ENCODE data around the gene FAM124A.
A peak's percentile ranks its signal among the peaks of the same experiment; 100 is the strongest.

The FAM124A gene, protein sequence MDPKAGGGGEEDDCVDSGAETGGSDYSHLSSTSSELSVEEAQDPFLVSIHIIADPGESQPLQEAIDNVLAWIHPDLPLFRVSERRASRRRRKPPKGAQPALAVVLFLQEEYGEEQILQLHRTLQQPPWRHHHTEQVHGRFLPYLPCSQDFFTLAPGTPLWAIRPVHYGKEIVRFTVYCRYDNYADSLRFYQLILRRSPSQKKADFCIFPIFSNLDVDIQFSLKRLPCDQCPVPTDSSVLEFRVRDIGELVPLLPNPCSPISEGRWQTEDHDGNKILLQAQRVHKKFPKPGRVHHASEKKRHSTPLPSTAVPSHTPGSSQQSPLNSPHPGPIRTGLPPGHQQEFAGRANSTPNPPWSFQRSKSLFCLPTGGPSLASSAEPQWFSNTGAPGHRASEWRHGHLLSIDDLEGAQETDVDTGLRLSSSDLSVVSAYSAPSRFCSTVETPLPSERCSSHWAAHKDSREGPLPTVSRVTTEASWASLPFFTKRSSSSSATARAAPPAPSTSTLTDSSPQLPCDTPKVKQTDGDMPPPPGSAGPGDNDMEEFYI

DNA sequence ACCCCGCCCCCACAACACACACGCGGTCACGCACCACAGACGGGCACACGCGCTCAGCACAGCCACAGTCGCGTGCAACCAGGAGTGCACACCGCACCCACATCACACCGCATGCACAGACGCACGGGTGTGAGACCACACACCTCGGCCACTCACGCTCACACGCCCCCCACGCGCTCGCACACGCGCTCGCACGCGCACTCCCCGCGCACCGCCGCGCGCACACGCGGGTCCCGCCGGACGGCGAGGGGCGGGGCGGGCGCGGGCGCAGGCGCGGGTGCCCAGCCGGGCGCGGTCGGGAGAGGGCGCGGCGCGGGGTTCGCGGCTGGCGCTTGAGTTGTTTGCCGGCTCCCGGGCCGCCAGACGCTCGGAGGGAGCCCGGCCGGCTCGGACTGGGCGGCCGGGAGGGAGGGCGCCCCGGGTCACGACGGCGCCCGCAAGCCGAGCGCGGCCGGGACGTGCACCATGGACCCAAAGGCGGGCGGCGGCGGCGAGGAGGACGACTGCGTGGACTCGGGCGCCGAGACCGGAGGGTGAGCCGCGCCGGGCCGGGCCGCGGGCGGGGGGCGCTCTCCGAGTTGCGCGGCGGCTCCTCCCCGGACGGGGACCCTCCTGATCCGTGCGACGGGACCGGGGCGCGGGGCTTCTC lies at the start of gene FAM124A:
Gene FAM124A, plus strand, starts transcription at position 362 of the 649 bp plus-strand sequence. Its CDS starts 104 bp downstream, at position 466.
- DNase-seq, result peak; percentile 39 to 59

DNA sequence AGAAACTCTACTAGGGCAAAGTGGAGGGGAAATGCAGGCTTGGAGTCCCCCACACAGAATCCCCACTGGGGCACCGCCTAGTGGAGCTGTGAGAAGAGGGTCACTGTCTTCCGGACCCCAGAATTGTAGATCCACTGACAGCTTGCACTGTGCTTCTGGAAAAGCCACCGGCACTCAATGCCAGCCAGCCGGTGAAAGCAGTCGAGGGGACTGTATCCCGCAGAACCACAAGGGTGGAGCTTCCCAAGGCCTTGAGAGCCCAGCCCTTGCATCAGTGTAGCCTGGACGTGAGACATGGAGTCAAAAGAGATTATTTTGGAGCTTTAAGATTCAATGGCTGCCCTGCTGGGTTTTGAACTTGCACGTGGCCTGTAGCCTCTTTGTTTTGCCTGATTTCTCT lies 47.2 kb upstream of the FAM124A start:
- no peak for DNase-seq

DNA sequence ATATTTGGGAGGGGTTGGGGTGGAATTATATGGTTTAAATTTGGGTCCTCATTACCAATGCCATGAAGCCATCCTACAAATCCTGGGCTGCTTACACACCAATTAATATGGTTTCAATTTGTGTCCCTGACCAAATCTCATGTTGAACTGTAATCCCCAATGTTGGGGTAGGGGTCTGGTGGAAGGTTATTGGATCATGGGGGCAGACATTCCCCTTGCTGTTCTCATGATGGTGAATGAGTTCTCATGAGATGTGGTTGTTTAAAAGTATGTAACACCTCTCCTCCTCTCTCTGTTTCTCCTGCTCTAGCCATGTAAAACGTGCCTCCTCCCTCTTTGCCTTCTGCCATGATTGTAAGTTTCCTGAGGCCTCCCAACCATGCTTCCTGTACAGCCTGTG lies 46.6 kb upstream of the FAM124A start:
- DNase-seq, result no peak

DNA sequence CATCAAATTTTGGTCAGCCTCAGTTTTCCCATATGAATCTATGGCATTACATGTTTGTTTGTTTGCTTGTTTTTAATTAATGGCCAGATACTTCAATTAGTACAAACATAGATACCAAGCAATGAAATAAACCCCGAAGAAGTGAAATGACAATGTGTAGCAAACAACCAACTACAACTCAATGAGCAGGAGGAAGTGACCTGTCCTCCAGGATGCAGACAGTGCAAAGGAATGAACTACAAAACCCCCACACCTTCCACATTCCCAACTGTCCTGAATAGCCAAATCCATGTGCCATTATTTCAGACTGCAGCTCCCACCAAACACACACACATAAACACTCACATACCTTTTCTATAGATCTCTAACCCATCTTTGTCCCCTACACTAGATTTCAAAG lies 45.0 kb upstream of the FAM124A start:
- no peak for DNase-seq

DNA sequence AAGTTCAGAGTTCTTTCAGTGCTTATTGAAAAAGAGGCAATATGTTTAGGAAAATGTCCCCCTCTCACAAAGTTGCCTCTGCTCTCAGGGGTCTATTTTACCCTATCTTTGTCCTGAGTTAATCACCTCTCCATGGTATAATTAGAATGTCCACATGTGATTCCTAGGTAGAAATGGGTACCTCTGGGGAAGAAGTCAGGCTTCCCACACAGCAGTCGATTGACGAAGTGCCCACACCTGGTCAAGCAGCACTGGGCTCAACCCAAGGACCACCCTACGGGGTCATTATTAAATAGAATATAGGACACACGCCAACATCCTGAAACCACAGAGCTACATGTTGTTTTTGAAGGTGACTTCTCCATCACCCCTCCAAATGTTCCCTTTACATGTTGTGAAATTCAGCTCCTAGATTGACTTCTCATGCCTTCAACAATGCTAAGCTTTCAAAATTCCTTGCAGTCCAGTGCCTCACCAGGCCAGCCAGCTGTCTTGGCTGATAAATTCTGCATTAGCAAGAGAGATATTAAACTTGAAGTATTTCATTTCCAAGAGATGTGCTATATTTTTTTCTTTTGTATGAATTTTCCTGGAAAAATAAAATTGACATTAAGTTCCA lies 43.6 kb upstream of the FAM124A start:
- no peak for DNase-seq

DNA sequence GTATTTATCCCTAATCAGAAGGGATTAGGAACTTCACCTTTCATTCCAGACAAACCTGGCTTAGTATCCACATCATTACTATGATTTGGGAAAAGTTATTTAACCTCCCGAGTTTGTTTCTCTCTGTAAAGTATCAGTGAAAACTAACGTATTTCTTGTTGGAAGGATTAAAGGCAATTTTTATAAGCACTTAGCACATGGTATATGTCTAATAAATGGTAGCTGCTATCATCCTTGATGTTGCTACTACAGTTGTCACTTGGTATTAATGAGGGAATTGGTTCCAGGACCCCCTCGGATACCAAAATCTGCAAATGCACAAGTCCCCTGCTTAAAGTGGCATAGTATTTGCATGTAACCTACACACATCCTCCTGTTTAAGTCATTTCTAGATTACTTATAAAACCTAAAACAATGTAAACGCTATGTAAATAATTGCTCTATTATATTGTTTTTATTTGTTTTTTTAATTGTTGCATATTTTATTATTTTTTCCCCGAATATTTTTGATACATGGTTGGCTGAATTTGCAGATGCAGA lies 42.7 kb upstream of the FAM124A start:
- DNase-seq, result no peak

DNA sequence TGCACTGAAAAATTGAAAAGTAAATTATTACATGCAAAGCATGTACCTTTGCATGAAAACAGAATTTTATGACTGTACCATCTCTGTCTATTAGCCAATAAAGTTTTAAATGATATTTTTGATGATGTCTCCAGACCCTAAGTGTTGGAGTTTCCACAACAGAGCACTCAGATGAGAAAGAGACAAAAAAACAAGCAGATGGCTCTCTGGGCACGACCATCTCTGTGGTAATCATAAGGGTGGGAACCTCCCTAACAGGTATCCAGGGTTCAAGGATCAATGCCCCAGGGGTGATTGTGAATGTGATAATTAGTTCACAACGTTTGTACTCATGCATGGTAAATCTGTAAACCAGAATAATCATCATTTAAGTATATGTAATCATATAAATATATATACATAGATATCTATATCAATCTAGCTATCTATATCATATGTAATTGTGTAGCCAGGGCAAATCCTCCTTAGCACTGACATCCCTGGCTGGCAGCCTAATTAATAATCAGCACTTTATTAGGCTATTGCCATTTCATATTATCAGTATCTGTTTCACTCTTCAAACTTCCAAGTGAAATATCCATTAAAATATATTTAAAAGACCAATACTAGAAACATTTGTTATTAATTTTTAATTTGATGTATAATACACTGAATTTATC lies 41.2 kb upstream of the FAM124A start:
- no peak for DNase-seq

DNA sequence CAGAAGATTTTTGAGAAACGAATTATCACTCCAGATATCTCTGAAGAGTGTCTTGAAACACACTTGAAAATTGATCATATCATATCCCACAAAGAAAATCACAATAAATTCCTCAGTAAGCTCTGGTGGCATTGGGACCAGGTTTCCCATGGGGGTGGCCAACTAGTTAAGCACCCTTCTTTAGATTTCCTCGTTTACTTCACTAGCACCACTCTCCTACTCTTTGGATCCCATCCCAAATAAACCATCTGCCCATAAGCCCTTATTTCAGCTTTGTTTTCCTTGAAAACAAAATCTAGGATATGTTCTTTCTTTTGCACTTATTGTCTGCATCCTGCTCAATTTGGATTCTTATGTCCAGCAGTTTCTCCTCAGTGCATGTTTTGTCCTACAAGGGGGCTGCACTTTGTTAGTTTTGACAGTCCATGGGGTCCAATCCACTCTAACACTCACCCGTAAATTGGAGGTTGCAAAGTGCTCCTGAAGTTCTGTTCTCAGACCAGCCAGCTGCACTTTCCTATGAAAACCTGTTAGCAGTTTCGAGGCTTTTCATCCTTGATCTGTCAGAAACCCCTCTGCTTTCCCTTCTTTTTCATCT lies 40.3 kb upstream of the FAM124A start:
- no peak for DNase-seq

DNA sequence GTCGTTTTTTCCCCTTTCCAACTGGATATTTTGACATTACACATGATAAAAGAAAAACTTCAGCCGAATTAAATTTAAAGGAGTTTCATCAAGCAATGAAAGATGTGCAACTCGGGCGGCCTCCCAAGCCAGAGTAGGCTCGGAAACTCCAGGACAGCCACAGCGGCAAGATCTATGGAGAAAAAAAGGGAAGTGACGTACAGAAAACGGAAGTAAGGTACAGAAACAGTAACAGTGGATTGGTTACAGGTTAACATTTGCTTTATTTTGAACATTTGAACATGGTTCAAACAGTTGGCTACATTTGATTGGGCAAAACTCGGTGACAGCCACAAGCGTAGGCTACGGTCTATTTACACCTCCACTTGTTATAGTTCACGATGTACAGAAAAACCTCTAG lies 30.5 kb upstream of the FAM124A start:
- no peak for DNase-seq

DNA sequence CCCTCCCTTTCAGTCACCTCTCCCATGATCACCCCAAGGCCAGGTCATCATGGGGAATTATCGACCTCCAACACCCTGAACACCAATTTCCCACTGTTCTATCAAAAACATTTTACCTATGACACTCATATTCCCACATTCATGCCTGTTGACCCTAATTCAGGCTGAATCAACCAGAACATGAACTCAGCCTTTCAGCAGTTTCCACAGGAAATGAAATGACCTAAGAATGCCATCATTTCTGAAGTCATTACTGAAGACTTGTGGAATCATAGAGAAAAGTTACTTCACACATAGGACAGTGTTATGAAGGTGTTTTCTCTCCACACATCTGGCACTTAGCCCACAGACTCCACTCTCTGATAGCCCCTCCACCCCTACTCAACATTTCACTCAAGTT lies 29.9 kb upstream of the FAM124A start:
- DNase-seq, result no peak

DNA sequence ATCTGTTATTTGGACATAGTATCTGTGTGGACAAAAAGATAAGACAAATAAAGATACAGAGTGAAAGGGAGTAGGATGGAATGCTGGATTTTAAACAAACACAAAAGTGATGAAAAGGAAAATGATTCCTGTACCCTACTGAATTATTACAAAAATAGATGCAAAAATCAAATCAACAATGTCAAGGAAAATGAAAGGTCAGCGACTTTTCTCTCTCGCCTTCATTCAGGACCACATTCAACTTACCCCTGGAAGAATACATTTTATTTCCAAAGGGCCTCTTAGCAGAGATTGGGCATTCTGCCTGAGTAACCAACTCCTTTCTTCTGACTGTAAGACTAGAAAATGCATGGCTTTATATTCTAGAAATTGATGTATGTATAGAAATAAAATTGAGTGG lies 28.8 kb upstream of the FAM124A start:
- DNase-seq, result no peak

DNA sequence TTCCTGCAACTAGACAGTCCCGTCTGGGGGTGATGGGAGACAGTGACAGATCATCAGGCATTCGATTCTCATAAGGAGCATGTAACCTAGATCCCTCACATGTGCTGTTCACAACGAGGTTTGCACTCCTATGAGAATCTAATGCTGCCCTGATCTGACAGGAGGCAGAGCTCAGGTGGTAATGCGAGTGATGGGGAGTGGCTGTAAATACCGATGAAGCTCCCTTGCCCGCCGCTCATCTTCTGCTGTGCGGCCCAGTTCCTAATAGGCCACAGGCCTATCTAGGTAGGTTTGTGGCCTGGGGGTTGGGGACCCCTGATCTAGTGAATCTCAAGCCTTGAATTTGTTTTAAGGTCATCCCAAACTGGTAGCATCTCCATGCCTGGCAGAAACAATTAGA lies 27.3 kb upstream of the FAM124A start:
- no peak for DNase-seq

DNA sequence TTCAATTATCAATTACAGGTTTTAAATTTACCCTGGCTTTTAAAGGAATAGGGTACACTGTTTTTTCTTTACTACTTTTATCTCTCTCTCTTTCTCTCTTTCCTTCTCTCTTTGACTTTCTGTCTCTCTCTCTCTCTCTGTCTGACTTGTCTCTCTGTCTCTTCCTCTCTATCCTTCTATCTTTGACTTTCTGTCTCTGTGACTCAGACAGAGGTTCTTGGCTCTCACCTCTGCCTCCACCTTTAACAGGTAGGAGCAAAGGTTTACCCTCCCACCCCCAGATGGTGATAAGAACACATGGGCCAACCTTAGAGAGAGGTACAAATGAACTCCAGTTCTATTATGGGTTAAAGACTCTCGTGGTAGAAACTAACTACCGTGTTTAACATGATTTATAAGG lies 20.3 kb upstream of the FAM124A start:
- no peak for DNase-seq

DNA sequence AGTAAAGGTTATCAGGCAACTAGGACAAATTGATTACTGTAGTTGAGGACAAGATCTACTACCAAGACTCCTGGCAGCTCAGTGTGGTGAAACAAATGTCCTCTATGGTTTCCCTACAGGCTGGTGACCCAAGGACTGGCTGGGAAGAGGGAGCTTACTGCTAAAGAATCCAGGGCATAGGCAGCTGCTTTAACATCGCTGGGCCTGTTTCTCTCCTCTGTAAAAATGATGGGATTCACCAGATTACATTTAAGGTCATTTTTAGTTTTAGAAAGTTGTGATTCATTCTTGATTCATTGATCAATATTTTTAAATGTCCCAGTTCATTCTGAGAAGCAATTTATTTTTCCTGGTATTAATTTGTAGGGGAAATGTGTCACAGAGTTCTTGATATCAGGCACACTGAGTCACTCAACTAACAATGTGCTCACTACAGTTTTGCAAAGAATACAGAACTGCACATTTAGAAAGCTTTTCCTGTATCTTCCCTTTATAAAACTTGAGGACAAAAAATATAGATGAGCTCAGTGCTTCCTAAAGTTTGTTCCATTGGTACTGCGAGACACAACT lies 19.6 kb upstream of the FAM124A start:
- DNase-seq, result no peak

DNA sequence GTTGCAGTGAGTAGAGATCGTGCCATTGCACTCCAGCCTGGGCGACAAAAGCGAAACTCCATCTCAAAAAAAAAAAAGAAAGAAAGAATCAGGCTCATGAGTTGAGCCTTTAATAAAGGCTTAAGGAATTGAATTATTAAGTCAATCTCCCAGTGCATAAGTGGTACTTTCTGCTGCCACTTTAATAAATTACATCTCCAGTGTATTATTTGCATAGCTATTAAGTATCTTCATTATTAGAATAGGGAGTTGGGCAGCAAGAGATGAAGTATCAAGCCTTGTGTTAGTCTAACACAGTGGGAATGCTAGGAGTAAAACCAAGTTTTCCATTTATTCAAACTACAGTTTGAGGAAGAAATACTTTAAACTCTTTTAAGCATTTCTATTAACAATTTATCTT lies 15.6 kb upstream of the FAM124A start:
- DNase-seq, result no peak

DNA sequence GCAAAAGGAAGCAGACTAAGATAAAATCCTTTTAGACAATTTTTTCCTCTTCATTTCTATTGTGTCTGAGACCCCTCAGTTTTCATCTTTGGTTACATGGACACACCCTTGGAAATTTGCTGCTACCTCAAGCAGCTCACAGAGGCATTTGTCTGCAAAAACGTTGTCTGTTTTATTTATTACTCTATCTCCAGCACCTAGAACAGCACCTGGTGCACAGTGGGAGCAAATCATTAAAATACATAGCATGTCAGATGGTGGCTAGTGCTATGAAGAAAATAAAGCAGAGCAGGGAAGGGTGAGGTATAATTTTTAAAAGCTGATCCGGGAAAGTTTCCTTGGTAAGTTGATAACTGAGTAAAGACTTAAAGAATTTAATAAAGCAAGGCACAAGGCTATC lies 14.3 kb upstream of the FAM124A start:
- DNase-seq, result no peak

DNA sequence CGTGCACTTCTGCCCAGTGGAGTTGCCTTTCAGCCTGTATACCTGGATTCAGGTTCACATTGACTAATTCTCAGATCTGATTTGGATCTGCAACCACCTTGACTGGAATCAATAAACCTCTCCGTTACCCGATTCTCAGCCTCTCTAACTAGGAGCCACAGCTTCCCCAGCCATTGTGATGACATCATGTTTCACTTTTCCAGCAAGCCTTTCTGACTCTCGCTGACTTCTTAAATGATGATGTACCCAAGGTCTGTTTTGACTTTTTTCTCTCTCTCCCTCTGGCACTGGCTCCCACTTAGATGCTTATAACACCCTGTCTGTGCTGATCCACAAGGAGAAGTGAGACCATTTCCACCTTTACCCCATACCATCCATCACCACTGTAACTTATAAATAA lies 13.5 kb upstream of the FAM124A start:
- DNase-seq, result no peak

DNA sequence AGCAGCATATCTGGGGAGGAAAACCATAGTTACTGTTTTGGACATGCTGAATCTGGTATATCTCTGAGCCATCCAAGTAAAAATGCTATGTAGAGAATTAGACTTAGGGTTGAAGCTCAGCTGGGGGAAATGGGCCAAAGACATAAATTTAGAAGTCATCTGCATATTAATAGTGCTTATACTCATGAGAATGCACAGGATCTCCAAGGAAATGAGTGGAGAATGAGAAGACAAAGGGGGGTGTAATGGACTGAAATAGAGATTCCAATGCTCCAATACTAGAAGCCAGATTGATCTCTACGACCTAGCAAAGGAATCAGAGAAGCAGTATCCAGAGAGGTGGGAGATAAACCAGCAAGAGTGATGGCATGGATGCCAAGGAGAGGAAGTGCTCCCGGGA lies 10.3 kb upstream of the FAM124A start:
- no peak for DNase-seq

DNA sequence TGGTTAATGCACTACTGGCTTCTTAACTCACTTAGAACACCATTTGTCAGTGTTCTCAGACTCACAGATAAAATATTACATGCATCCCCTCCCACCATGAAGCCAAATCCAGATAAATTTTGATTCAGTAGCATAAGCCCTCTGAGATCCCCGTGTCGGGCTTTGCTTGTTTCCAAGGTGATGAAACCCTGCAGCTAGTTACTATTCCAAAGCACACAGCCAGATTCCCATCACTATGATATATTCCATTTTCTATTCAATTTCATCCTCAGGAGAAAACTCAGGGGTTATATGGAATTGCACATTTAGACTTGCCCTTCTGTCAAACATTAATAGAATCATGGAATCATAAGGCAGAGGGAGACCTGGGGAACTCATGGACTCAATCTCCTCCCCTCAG lies 9.4 kb upstream of the FAM124A start:
- no peak for DNase-seq

DNA sequence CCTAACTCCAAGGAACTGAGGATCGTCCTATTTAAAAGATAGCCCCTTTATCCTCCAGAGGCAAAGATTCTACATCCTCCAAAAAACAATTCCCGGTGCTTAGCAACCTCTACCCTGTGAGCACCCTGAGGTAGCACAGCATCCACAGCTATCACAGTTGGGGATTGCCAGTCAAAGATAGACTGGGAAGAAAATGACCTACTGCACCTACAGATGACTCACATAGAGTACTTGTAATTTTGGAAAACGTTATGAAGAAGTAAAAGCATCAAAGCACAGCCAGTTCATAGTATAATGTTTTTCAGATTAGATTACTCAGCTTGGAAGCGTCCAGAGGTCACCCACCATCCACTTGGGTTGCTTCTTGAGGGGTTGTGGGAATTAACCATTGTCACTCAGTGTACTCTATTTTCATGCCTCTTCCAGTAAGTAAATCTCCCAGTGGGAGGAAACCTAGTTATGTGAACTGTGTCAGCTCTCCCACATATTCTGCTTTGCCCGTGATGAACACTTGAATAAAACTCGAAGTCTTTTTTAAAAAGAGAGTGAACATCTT lies 8.9 kb upstream of the FAM124A start:
- no peak for DNase-seq

DNA sequence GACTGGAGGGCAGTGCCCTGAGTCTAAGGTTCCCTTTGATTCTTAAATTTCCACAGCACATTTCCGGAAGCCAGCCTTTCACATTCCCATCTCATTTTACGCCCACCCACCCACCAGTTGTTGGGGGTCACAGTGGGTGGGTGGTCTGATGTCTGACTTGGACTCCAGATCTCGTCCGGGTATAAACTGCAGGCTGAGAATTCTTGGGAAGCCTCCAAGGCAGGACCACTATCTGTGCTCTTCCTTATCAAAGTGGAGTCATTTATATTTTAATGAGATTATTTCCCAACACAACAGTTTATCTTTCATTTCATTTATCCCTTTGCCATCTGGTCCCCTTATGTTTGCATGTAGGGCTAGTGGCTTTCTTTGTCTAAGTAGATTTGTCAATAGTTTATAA lies 3.6 kb upstream of the FAM124A start:
- DNase-seq, result no peak

DNA sequence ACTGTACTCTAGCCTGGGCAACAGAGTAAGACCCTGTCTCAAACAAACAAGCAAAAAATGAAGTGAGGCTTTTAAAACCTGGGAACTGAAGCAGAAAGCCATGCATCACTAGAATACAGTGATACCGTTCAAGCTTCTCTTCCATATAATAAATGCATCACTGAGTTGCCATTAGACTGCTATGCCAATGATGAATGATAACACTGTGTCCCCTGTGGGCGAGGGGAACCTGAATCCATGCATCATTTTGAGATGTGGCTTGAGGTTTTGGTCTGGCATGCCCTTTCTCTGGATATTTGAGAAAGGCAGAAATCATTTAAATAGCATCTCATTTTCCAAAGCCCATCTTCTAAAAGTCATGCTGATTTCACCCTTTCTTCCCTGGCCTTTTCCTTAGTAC lies 1.5 kb upstream of the FAM124A start:
- DNase-seq, result no peak

Measured in activated CD4-positive, alpha-beta T cell treated with anti-CD3 and anti-CD28 coated beads, Interleukin-2, amount 50 U/mL, for 48 hours (primary cell).